ENCODE data around the gene ZNF367.
A peak's percentile ranks its signal among the peaks of the same experiment; 100 is the strongest.

ZNF367 gene

GRCh38 chr9:96418083-96418919 is at the start of gene ZNF367:
Gene ZNF367, minus strand, starts transcription at chr9:96418370. Its CDS starts 338 bp downstream, at chr9:96418032.
- DNase-seq: peak; percentile 99

GRCh38 chr9:96467784-96468183 is 49.6 kb upstream of the ZNF367 start:
- no peak for DNase-seq

GRCh38 chr9:96464426-96464825 is 46.3 kb upstream of the ZNF367 start:
- DNase-seq: no peak

GRCh38 chr9:96462541-96462940 is 44.4 kb upstream of the ZNF367 start:
- no peak for DNase-seq

- no peak for DNase-seq
Observed at GRCh38 chr9:96461336-96461735, 43.2 kb upstream of the ZNF367 start.

- no peak for DNase-seq
Observed at GRCh38 chr9:96460882-96461281, 42.7 kb upstream of the ZNF367 start.

GRCh38 chr9:96460470-96460869 is 42.3 kb upstream of the ZNF367 start:
- no peak for DNase-seq

- DNase-seq: no peak
Observed at GRCh38 chr9:96459268-96460007, 41.3 kb upstream of the ZNF367 start.

- no peak for DNase-seq
Observed at GRCh38 chr9:96458226-96458625, 40.1 kb upstream of the ZNF367 start.

- DNase-seq: no peak
Observed at GRCh38 chr9:96457266-96457665, 39.1 kb upstream of the ZNF367 start.

- peak; percentile 24 for DNase-seq
Observed at GRCh38 chr9:96453625-96454024, 35.5 kb upstream of the ZNF367 start.

- peak; percentile 74 for DNase-seq
Observed at GRCh38 chr9:96450613-96451528, 32.7 kb upstream of the ZNF367 start.

GRCh38 chr9:96449845-96450612 is 31.9 kb upstream of the ZNF367 start, which contains the start of gene HABP4:
Gene HABP4, plus strand, starts transcription at chr9:96450169. Its CDS starts 111 bp downstream, at chr9:96450280.
- peak; percentile 98 for DNase-seq

GRCh38 chr9:96449523-96449844 is 31.3 kb upstream of the ZNF367 start:
- DNase-seq: no peak

GRCh38 chr9:96448546-96449170 is 30.5 kb upstream of the ZNF367 start:
- peak; percentile 24 for DNase-seq

GRCh38 chr9:96447406-96447805 is 29.2 kb upstream of the ZNF367 start:
- DNase-seq: no peak

GRCh38 chr9:96442491-96442890 is 24.3 kb upstream of the ZNF367 start:
- DNase-seq: no peak

GRCh38 chr9:96441798-96442445 is 23.8 kb upstream of the ZNF367 start:
- DNase-seq: peak; percentile 78

GRCh38 chr9:96440671-96441199 is 22.6 kb upstream of the ZNF367 start:
- DNase-seq: no peak

- DNase-seq: no peak
Observed at GRCh38 chr9:96437454-96437853, 19.3 kb upstream of the ZNF367 start.

Measured in NCI-H69 (cell line).